ENCODE results near the gene DCXR. TPM values are rescaled to one million over a fixed set of nuclear protein-coding genes. Genes with fewer than 3 reads are reported as not detected.

Gene DCXR
- total and polyA plus RNA-seq, 9 donors: 16.7 to 217 (median 131) TPM

DNA sequence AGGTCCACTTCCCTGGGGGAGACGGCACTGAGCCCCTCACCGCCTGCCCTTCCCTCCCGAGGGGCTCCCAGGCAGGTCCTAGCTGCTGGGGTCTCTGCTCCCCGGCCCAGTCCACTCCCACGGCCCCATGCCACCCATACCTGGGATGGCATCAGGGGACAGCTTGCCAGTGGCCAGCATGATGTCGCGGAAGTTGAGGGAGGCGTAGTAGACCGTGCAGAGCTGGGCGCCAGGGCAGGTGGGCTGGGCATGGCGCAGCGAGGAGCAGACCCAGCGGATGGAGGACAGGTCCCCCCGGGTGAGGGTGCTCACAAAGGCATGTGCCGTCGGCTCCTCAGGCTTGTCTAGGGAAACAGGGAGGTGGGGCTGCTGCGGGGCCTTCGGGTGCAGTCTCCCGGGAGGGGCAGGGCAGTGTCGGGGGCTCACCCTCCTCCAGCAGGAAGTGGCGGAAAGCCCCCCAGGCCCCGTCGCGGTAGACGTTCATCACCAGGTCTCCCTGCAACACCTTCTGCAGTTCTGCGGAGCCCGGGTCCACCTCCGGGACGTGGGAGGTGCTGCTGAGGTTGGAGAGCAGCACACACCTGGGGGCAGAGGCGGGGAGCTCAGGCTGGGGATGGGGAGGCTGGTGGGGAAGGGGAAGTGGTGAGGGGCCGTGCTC, 47.0 kb upstream of the DCXR start:
- intact Hi-C loops (cut with DNase I): no loop called here
- H3K9me3 ChIP-seq: no peaks in the 10 kb centered on the region
- H3K27ac ChIP-seq: no peak overlapping the region
- H3K36me3 ChIP-seq: no peaks in the 10 kb centered on the region
- WGBS, 3 donors: 87 to 91% (median 88%) methylated on average over 29 to 31 of the region's 31 CpGs
- no peak for DNase-seq
- no peaks in the 10 kb centered on the region for H3K27me3 ChIP-seq
- TF ChIP-seq POLR2A (IDR thresholded peaks at IDR 0.05): no peak
- TF ChIP-seq, protein P1, sequence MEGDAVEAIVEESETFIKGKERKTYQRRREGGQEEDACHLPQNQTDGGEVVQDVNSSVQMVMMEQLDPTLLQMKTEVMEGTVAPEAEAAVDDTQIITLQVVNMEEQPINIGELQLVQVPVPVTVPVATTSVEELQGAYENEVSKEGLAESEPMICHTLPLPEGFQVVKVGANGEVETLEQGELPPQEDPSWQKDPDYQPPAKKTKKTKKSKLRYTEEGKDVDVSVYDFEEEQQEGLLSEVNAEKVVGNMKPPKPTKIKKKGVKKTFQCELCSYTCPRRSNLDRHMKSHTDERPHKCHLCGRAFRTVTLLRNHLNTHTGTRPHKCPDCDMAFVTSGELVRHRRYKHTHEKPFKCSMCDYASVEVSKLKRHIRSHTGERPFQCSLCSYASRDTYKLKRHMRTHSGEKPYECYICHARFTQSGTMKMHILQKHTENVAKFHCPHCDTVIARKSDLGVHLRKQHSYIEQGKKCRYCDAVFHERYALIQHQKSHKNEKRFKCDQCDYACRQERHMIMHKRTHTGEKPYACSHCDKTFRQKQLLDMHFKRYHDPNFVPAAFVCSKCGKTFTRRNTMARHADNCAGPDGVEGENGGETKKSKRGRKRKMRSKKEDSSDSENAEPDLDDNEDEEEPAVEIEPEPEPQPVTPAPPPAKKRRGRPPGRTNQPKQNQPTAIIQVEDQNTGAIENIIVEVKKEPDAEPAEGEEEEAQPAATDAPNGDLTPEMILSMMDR (IDR thresholded peaks at IDR 0.05): no peak
- no peak for TF ChIP-seq EP300 (IDR thresholded peaks at IDR 0.05)
- no peaks in the 10 kb centered on the region for H3K4me1 ChIP-seq (ENCODE audit: insufficient read depth)
- H3K4me3 ChIP-seq: no peak overlapping the region

DNA sequence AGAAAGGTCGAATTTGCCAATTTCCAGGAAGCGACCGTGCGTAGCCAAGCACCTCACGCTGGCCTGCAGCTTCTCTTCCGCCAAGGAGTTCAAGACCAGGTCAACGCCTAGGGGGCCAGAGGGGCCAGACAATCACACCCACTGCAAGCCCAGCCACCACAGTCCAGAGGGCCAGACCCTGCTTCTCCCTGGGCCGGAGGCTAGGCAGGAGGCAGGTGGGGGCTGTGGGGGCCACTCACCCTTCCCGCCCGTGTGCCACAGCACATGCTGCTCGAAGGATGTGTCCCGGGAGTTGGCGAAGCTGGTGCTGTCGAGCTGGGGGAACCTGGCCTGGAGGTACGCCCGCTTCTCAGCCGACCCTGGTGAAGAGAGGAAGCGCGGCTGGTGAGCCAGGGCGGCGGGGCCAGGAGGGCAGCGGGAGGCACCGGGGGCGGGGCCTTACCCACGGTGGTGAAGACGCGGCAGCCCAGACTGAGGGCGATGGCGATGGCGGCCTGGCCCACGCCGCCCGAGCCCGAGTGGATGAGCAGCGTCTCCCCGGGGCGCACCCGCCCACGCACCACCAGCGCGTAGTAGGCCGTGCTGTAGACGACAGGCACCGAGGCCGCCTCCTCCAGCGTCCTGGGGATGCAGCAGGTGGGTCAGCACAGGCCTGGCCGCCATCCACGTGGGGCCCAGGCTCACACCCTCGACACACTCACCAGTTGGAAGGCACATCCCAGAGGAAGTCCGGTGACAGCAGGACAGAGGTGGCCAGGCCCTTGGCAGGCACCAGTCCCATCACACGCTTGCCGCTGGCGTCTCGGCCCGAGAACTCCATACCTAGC, 46.2 kb upstream of the DCXR start:
- WGBS, 3 donors: 86 to 93% (median 87%) methylated on average over 54 to 55 of the region's 55 CpGs
- no peak overlapping the region for H3K27ac ChIP-seq
- intact Hi-C loops (cut with DNase I): no loop called here
- H3K4me3 ChIP-seq: no peak overlapping the region
- TF ChIP-seq, protein P1 (IDR thresholded peaks at IDR 0.05): no peak
- no peak for TF ChIP-seq POLR2A (IDR thresholded peaks at IDR 0.05)
- TF ChIP-seq EP300 (IDR thresholded peaks at IDR 0.05): no peak
- H3K27me3 ChIP-seq: no peaks in the 10 kb centered on the region
- no peak for DNase-seq
- no peaks in the 10 kb centered on the region for H3K4me1 ChIP-seq (ENCODE audit: insufficient read depth)
- no peaks in the 10 kb centered on the region for H3K36me3 ChIP-seq
- no peaks in the 10 kb centered on the region for H3K9me3 ChIP-seq

DNA sequence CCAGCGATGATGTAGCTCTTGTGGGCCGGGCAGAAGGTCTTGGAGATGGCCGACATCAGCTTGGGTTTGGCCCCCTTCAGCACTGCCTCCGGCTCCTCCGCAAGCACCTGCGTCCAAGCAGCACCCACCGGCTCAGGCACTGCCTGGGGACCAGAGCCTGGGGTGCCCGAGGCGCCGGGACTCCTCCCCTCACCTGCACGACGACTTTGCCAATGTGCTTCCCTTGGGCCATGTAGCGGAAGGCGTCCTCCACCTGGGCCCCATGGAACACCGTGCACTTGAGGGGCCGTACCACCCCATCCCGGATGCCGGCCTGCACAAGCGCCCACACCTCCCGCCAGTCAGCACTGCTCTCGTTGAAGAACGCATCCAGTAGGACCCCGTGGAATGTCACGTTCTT, 45.5 kb upstream of the DCXR start:
- H3K36me3 ChIP-seq: no peaks in the 10 kb centered on the region
- no peaks in the 10 kb centered on the region for H3K4me1 ChIP-seq (ENCODE audit: insufficient read depth)
- no peaks in the 10 kb centered on the region for H3K27me3 ChIP-seq
- 90% methylated on average over 19 to 24 of the region's 24 CpGs for WGBS, 3 donors
- intact Hi-C loops (cut with DNase I): no loop called here
- no peak for DNase-seq
- no peak overlapping the region for H3K4me3 ChIP-seq
- H3K9me3 ChIP-seq: no peaks in the 10 kb centered on the region
- TF ChIP-seq, protein P1 (IDR thresholded peaks at IDR 0.05): no peak
- TF ChIP-seq EP300 (IDR thresholded peaks at IDR 0.05): no peak
- TF ChIP-seq POLR2A (IDR thresholded peaks at IDR 0.05): no peak
- no peak overlapping the region for H3K27ac ChIP-seq

DNA sequence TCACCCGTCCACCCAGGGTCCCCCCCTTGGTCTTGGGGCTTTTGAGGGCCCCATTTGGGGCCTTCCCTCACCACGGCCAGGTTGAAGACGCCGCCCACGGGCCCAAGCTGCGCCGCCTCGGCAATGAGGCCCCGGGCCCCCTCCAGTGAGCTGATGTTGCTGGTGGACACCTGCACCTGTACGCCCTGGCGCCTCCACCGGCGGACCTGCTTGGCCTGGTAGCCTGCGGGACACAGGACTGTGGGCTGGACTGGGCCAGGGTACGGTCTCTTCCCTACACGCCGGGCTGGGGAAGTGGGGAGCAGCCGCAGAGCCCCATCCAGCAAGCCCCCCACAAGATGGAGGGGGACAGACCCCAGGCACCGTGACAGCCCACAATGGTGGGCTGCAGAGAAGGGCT, 45.0 kb upstream of the DCXR start:
- intact Hi-C loops (cut with DNase I): no loop called here
- Histone ChIP-seq H3K9me3 (no peaks in the 10 kb centered on the region), H3K27ac (no peak overlapping the region), H3K4me1 (ENCODE audit: insufficient read depth) (peaks cover 2% of the 10 kb centered on the region), H3K27me3 (no peaks in the 10 kb centered on the region), H3K36me3 (no peaks in the 10 kb centered on the region), H3K4me3 (no peak overlapping the region)
- WGBS, 3 donors: 85 to 90% (median 86%) methylated on average over 15 to 19 of the region's 19 CpGs
- TF ChIP-seq, protein P1 (IDR thresholded peaks at IDR 0.05): no peak
- no peak for DNase-seq
